HG03135 (cell line): ENCODE results near the gene RBM20.

Experiments
- ATAC-seq: cut with Tn5 transposase; IDR thresholded peaks from one replicate; pipeline ENCODE4 v1.9.1; 2021; ENCODE audit warnings: mild to moderate bottlenecking, moderate library complexity; ENCODE audit not compliant: unreplicated experiment

Gene RBM20

GRCh38 chr10:110825508-110825907 lies 181.4 kb downstream of the RBM20 start:
- ATAC-seq = no peak

GRCh38 chr10:110827410-110827809 lies 183.3 kb downstream of the RBM20 start:
- ATAC-seq = no peak

GRCh38 chr10:110827875-110828274 lies 183.7 kb downstream of the RBM20 start:
- ATAC-seq = no peak

GRCh38 chr10:110828525-110828924 lies 184.4 kb downstream of the RBM20 start:
- no peak for ATAC-seq

GRCh38 chr10:110829721-110830410 lies 185.7 kb downstream of the RBM20 start:
- no peak for ATAC-seq

GRCh38 chr10:110833234-110833940 lies 189.3 kb downstream of the RBM20 start:
- ATAC-seq = no peak

GRCh38 chr10:110833941-110834628 lies 189.9 kb downstream of the RBM20 start:
- no peak for ATAC-seq

- ATAC-seq = no peak
These were observed 190.6 kb downstream of the RBM20 start for GRCh38 chr10:110834629-110835301.

GRCh38 chr10:110835841-110836240 lies 191.7 kb downstream of the RBM20 start:
- no peak for ATAC-seq

GRCh38 chr10:110836706-110837105 lies 192.6 kb downstream of the RBM20 start:
- ATAC-seq = no peak

GRCh38 chr10:110837418-110838171 lies 193.5 kb downstream of the RBM20 start:
- no peak for ATAC-seq

- no peak for ATAC-seq
These were observed 196.2 kb downstream of the RBM20 start for GRCh38 chr10:110840225-110840922.

- no peak for ATAC-seq
These were observed 196.8 kb downstream of the RBM20 start for GRCh38 chr10:110840923-110841428.

GRCh38 chr10:110841767-110842267 lies 197.7 kb downstream of the RBM20 start:
- ATAC-seq = peak; percentile 66

- ATAC-seq = no peak
These were observed 198.3 kb downstream of the RBM20 start for GRCh38 chr10:110842326-110842904.

- peak; percentile 78 for ATAC-seq
These were observed 198.9 kb downstream of the RBM20 start for GRCh38 chr10:110843031-110843430.

GRCh38 chr10:110843796-110844616 lies 199.9 kb downstream of the RBM20 start:
- no peak for ATAC-seq

- no peak for ATAC-seq
These were observed 200.4 kb downstream of the RBM20 start for GRCh38 chr10:110844617-110844881.
